ENCODE measurements around the gene NCK2. TPM values are rescaled to one million over a fixed set of nuclear protein-coding genes. Genes with fewer than 3 reads are reported as not detected.

The NCK2 gene
- total RNA-seq, 1 experiment from 2014 or later: 49.2 TPM

- Mint-ChIP-seq H3K36me3 (ENCODE audit: insufficient read depth in 1 of 3, low read depth in 3 of 3) (no peaks in the 10 kb centered on the region), H3K27me3 (ENCODE audit: low read depth) (no peaks in the 10 kb centered on the region; the same call in none of the 2 replicates), H3K27ac (no peak overlapping the region; a peak in 1 of 7 replicates), H3K9me3 (peaks cover 0 to 1% of the 10 kb centered on the region in 2 experiments; a peak in 2 of 5 replicates), H3K4me3 (no peak overlapping the region), H3K4me1 (peaks cover 0 to 8% of the 10 kb centered on the region in 2 experiments; a peak in 3 of 4 replicates)
- no peak overlapping the region for H3K14ac ChIP-seq (ENCODE audit: insufficient read depth, low read length)
- no peaks in the 10 kb centered on the region for H3K23me2 ChIP-seq (ENCODE audit: insufficient read length, low read depth, low read length, poor library complexity, severe bottlenecking)
- H3K4me2 ChIP-seq (ENCODE audit: insufficient read depth, insufficient read length, low read length): no peak overlapping the region
- no peaks in the 10 kb centered on the region for H3K4me1 ChIP-seq (ENCODE audit: insufficient read depth, low read length)
- DNase-seq: no peak
- no peak overlapping the region for H3K4ac ChIP-seq (ENCODE audit: low read depth, low read length)
- no peaks in the 10 kb centered on the region for H3K9me3 ChIP-seq (ENCODE audit: control insufficient read depth, low read depth, low read length)
- no peak overlapping the region for H2AFZ ChIP-seq (ENCODE audit: low read length)
- no peaks in the 10 kb centered on the region for H4K20me1 ChIP-seq (ENCODE audit: control insufficient read depth, insufficient read depth, insufficient read length)
- H2BK5ac ChIP-seq (ENCODE audit: insufficient read length, low read length): no peak overlapping the region
- no peak overlapping the region for H2BK120ac ChIP-seq (ENCODE audit: low read depth, low read length, poor library complexity, severe bottlenecking)
- no peak overlapping the region for H3K18ac ChIP-seq (ENCODE audit: insufficient read length, low read depth, low read length)
- H3K9ac ChIP-seq (ENCODE audit: extremely low read depth, insufficient read length, low read length): no peak overlapping the region
- no peak overlapping the region for H2BK15ac ChIP-seq (ENCODE audit: low read depth, low read length)
- no peak for TF ChIP-seq CTCF (conservative IDR thresholded peaks at IDR 0.05)
- no peaks in the 10 kb centered on the region for H3K79me1 ChIP-seq (ENCODE audit: insufficient read depth, low read depth, low read length, poor library complexity, severe bottlenecking)
- no peak overlapping the region for H3K56ac ChIP-seq (ENCODE audit: insufficient read length, low read depth, low read length)
- no peaks in the 10 kb centered on the region for H3K79me2 ChIP-seq (ENCODE audit: insufficient read depth, low read length)
- H4K5ac ChIP-seq (ENCODE audit: insufficient read length, low read depth, low read length): no peak overlapping the region
- H4K91ac ChIP-seq (ENCODE audit: insufficient read length, low read depth, low read length): no peak overlapping the region
- no peak overlapping the region for H3T11ph ChIP-seq (ENCODE audit: low read length)
- H4K8ac ChIP-seq (replicated peaks; ENCODE audit: insufficient read length, low read depth, low read length): no peak overlapping the region
- H2AK5ac ChIP-seq (ENCODE audit: insufficient read length, low read length): no peak overlapping the region
- H3K27me3 ChIP-seq (ENCODE audit: insufficient read depth, low read length): no peaks in the 10 kb centered on the region
- H2BK20ac ChIP-seq (ENCODE audit: low read depth, low read length, poor library complexity, severe bottlenecking): no peak overlapping the region
- H2BK12ac ChIP-seq (ENCODE audit: insufficient read length, low read depth, low read length): no peak overlapping the region
- no peak overlapping the region for H3K27ac ChIP-seq (ENCODE audit: insufficient read length, low read depth, low read length)
- no CpG with 5 or more reads among the region's 2 CpGs for WGBS (ENCODE audit: extremely low coverage, insufficient read length, low lambda C conversion rate)
- no peak overlapping the region for H3K23ac ChIP-seq (ENCODE audit: insufficient read length, low read depth, low read length)
These were observed 45.9 kb upstream of the NCK2 start for GRCh38 chr2:105698820-105699219.
